ENCODE data around the gene RBM3.

DNA sequence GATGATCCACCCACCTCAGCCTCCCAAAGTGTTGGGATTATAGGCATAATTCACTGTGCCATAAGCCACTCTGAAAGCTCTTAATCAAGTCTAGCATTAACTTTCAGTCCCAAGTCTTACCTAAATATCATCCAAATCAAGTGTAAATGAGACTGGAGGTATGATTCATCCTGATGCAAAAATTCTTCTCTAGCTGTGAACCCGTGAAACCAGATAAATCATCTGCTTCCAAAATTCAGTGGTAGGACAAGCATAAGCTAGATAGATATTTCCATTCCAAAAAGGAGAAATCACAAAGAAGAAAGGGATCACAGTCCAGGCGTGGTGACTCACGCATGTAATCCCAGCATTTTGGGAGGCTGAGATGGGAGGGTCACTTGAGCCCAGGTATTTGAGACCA lies 43.5 kb upstream of the RBM3 start:
- TF ChIP-seq, protein P1, sequence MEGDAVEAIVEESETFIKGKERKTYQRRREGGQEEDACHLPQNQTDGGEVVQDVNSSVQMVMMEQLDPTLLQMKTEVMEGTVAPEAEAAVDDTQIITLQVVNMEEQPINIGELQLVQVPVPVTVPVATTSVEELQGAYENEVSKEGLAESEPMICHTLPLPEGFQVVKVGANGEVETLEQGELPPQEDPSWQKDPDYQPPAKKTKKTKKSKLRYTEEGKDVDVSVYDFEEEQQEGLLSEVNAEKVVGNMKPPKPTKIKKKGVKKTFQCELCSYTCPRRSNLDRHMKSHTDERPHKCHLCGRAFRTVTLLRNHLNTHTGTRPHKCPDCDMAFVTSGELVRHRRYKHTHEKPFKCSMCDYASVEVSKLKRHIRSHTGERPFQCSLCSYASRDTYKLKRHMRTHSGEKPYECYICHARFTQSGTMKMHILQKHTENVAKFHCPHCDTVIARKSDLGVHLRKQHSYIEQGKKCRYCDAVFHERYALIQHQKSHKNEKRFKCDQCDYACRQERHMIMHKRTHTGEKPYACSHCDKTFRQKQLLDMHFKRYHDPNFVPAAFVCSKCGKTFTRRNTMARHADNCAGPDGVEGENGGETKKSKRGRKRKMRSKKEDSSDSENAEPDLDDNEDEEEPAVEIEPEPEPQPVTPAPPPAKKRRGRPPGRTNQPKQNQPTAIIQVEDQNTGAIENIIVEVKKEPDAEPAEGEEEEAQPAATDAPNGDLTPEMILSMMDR (IDR thresholded peaks at IDR 0.05) = no peak
- TF ChIP-seq ZFX (IDR thresholded peaks at IDR 0.05; ENCODE audit: borderline replicate concordance) = no peak

Data from 22Rv1 (cell line).